Chondrocyte (in vitro differentiated cells): ENCODE results near the gene CLDN20. TPM values are rescaled to one million over a fixed set of nuclear protein-coding genes. Genes with fewer than 3 reads are reported as not detected.
"Not testable (repeated sequence)": the region's sequence is repeated elsewhere in the genome, so short reads cannot be mapped to it uniquely, and the experiment has no call there.

Source experiments
- DNase-seq: peaks from one replicate; pipeline ENCODE4 v3.0.0; 2021; ENCODE audit warnings: mixed read lengths, low spot score
- H3K27ac Mint-ChIP-seq: one replicate; pipeline ENCODE4 v1.8.0; 2021; ENCODE audit warnings: mild to moderate bottlenecking, moderate library complexity, mixed read lengths; ENCODE audit not compliant: unreplicated experiment
- H3K27me3 Mint-ChIP-seq: 2 replicates; pipeline ENCODE4 v1.8.0; 2021; ENCODE audit warnings: low read depth, mixed read lengths
- H3K36me3 Mint-ChIP-seq: 2 replicates; pipeline ENCODE4 v1.8.0; 2021; ENCODE audit warnings: low read depth, mixed read lengths
- H3K4me1 Mint-ChIP-seq: 2 replicates; pipeline ENCODE4 v1.8.0; 2021; ENCODE audit warnings: low read depth, mild to moderate bottlenecking, mixed read lengths
- H3K4me3 Mint-ChIP-seq: one replicate; pipeline ENCODE4 v1.8.0; 2021; ENCODE audit warnings: mild to moderate bottlenecking, moderate library complexity, mixed read lengths; ENCODE audit not compliant: unreplicated experiment
- H3K9me3 Mint-ChIP-seq: 2 replicates; pipeline ENCODE4 v1.8.0; 2021; ENCODE audit warnings: low read depth, mixed read lengths
- CTCF ChIP-seq: fragments of 200-600 bp; sonication (generic); IDR thresholded peaks from 2 replicates; pipeline ENCODE4 v1.5.0; 2021; ENCODE audit warnings: antibody characterized with exemption, mild to moderate bottlenecking, moderate library complexity
- total RNA-seq: library from RNA; stranded (reverse); gene quantifications from 3 replicates; pipeline ENCODE4 v1.2.1, GENCODE V29; 2021

CLDN20 gene
- total RNA-seq, 1 donor from 2014 or later: not detected

- TF ChIP-seq CTCF: no peak
- H3K27ac Mint-ChIP-seq: no peak overlapping the region
- no peaks in the 10 kb centered on the region for H3K9me3 Mint-ChIP-seq
- H3K36me3 Mint-ChIP-seq: peaks cover 9% of the 10 kb centered on the region
- DNase-seq: no peak
- peaks cover 28% of the 10 kb centered on the region for H3K4me1 Mint-ChIP-seq
- H3K27me3 Mint-ChIP-seq: no peaks in the 10 kb centered on the region
- H3K4me3 Mint-ChIP-seq: no peak overlapping the region
These were observed 46.8 kb downstream of the CLDN20 start for GRCh38 chr6:155310596-155310995.

GRCh38 chr6:155311086-155311485 lies 47.3 kb downstream of the CLDN20 start:
- TF ChIP-seq CTCF: no peak
- peaks cover 9% of the 10 kb centered on the region for H3K36me3 Mint-ChIP-seq
- H3K4me3 Mint-ChIP-seq: no peak overlapping the region
- peaks cover 28% of the 10 kb centered on the region for H3K4me1 Mint-ChIP-seq
- H3K27me3 Mint-ChIP-seq: no peaks in the 10 kb centered on the region
- H3K27ac Mint-ChIP-seq: no peak overlapping the region
- DNase-seq: no peak
- H3K9me3 Mint-ChIP-seq: no peaks in the 10 kb centered on the region

- no peaks in the 10 kb centered on the region for H3K9me3 Mint-ChIP-seq
- TF ChIP-seq CTCF: no peak
- no peak for DNase-seq
- no peaks in the 10 kb centered on the region for H3K27me3 Mint-ChIP-seq
- H3K4me1 Mint-ChIP-seq: peaks cover 28% of the 10 kb centered on the region
- H3K27ac Mint-ChIP-seq: no peak overlapping the region
- H3K4me3 Mint-ChIP-seq: no peak overlapping the region
- peaks cover 9% of the 10 kb centered on the region for H3K36me3 Mint-ChIP-seq
These were observed 47.8 kb downstream of the CLDN20 start for GRCh38 chr6:155311583-155311982.

GRCh38 chr6:155312950-155313349 lies 49.1 kb downstream of the CLDN20 start:
- not testable (repeated sequence) for H3K27me3 Mint-ChIP-seq, H3K9me3 Mint-ChIP-seq, H3K36me3 Mint-ChIP-seq, DNase-seq, H3K27ac Mint-ChIP-seq
- H3K4me1 Mint-ChIP-seq: peaks cover 28% of the 10 kb centered on the region
- peak overlapping the region; percentile 96 for H3K4me3 Mint-ChIP-seq

- Mint-ChIP-seq H3K4me1 (peaks cover 28% of the 10 kb centered on the region), H3K4me3 (peak overlapping the region; percentile 96), H3K9me3 (no peaks in the 10 kb centered on the region), H3K36me3 (peaks cover 6% of the 10 kb centered on the region), H3K27ac (peak overlapping the region; percentile 92), H3K27me3 (no peaks in the 10 kb centered on the region)
- TF ChIP-seq CTCF: no peak
- no peak for DNase-seq
These were observed 49.8 kb downstream of the CLDN20 start for GRCh38 chr6:155313602-155314091.

GRCh38 chr6:155314092-155314772 lies 50.4 kb downstream of the CLDN20 start, which contains the start of gene TFB1M:
TFB1M (minus strand) TSS chr6:155314484; CDS start chr6:155314428, 56 bp downstream.
- DNase-seq: peak; percentile 99
- no peak for TF ChIP-seq CTCF
- Mint-ChIP-seq H3K9me3 (peaks cover 4% of the 10 kb centered on the region), H3K27ac (peak within 1 kb of the TSS; percentile 92), H3K27me3 (no peaks in the 10 kb centered on the region), H3K36me3 (peaks cover 4% of the 10 kb centered on the region), H3K4me1 (peaks cover 26% of the 10 kb centered on the region), H3K4me3 (peak within 1 kb of the TSS; percentile 96)
